CD4-positive, alpha-beta T cell treated with Interleukin-2 at 100 ng/mL for 4 hours (primary cell): ENCODE measurements around the gene ATRNL1.

ENCODE experiments used
- DNase-seq: peaks from one replicate; pipeline ENCODE4 v3.0.0-alpha.2; 2020; ENCODE audit warnings: low spot score

The ATRNL1 gene

DNA sequence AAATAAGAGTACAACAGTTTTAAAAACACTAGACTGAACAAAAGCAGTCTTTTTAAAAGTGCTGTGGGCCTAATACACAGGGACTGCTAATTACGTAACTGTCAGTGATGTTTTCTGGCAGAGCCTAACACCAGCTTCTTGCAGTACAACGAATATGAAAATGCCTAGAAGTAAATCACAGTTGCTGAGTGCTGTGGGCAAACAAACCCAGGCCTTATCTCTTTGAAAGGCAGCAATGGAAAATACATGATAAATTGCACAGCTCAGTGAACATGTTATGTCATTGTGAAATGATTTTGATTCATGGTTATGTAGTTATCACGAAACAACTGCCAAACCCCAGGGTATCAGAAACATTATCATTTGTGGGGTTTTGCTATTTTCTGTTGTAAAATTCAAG lies 751.4 kb downstream of the ATRNL1 start:
- no peak for DNase-seq

DNA sequence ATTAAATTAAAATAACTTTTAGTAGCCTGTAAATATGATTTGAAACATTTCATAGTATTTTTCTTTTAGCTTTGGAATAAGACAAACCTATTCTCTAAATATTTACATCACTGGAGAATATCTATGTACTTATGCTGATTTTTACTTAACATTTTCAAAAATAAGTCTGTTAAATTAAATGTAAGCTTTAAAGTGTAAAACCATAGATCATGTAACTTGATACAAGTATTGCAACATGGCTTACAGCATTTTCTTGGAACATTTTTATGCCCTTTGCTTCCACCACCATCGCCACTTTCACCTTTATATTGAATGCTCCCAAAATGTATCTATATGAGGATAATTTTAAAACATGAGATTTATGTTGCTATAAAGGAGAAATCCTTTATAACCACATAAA lies 752.8 kb downstream of the ATRNL1 start:
- no peak for DNase-seq

DNA sequence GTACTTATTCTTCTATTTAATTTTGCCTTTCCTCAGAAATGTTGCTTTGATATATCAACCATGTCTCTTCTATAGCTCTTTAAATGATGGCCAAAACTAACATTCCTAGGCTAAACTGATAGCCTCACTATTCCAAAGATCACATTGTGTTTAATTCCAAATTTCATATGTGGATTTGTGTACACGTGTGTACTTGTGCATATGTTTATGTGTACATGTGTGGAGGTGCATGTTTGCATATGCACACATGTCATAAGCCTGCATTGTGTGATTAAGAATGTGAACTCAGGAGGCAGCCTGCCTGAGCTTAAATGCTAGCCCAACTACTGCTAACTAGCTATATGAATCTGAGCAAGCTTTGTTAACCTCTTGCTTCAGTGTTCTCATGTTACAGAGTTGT lies 753.4 kb downstream of the ATRNL1 start:
- DNase-seq: no peak

DNA sequence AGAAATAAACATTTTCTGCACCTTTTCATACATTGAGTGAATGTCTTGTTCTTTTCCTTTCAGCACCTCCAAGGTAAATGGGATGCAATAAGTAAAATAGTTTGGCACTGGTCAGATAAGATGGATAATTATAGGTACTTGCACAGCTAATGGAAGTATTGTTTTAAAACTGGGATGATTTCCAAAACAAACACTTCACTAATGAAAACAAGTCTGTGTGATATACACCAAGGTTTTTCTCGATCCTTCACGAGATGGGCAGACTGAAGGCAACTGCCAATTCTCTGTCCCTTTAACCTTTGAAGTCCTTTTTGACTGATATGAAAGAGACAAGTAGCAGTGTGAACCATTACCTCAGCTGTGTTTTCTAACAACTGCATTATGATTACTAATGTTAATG lies 756.0 kb downstream of the ATRNL1 start:
- no peak for DNase-seq

DNA sequence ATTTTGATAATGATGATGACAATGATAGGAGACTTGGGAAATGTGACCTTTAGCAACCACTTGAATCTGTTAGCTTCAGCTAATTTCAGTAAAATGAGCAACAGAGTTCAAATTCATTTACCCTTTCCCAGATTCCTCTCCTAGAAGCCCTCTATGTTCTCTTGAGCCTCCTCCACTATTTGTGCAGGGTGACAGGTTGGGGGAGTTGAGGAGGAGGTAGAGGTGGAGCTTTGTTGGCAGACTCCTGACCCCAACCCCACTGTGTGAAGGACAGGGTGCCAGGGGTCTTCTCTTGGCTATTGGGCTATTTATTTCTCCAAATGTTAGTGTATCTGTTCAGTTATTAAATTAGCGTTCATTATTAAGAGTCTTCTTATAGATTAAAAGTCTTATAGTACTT lies 757.5 kb downstream of the ATRNL1 start:
- DNase-seq: no peak

DNA sequence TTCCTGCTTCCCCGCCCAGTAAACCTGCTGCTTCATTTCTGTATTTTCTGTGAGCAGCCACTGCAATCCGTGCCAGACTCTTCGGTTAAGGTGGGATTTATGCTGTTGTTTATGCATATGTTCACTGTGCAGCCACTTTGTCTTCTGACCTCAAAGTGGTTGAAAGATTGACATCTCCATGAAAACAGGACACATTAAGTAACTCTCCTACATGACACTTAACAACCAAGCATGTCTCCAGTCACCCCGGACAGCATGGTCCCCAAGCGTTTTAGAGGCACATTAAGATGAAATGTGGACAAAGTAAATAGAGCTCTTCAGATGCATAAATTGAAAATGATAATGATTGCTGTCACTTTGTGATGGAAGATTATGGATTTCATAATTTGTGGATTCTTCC lies 758.5 kb downstream of the ATRNL1 start:
- DNase-seq: no peak

DNA sequence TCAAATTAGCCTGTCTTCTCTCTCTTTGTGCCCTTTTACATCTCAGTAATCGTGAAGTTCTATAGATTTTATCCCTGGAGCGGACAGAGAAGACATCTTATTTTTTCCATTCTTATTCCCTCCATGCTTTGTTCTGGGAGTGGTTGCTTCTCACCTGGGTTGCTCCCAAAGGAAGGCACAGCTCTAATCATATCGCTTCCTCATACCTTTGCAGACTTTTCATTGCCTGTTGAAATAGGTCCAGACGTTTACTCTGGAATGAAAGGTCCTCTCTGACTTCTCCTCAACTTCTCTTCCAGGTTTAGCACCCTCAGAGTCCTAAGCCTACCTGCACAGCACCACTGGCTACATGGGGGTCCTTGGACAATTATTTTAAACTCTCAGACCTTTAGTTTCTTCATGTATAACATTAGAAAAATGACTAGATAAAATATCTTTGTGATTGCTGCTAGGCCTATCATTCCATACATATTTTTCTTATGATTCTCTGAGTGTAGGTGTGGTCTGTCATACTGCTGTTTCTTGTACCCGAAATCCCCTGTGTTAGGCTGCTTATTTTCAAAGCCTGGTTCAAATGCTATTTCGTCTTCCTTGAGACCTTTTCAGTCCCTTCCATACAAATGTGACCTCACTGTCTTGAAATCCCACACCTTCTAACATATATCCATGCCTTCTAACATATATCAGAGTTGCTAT lies 761.7 kb downstream of the ATRNL1 start:
- DNase-seq: no peak

DNA sequence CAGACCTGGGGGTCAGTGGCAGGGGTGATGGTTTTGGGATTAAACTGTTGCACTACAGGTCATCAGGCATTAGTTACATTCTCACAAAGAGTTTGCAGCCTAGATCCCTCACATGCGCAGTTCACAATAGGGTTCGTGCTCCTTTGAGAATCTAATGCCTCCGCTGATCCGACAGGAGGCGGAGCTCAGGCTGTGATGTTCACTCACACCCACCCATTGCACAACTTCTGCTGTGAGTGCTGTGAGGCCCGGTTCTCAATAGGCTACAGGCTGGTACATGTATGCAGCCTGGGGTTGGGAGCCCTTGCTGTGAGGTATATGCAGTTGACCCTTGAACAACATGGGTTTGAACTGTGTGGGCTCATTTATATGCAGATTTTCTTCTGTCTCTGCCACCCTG lies 763.4 kb downstream of the ATRNL1 start:
- no peak for DNase-seq

DNA sequence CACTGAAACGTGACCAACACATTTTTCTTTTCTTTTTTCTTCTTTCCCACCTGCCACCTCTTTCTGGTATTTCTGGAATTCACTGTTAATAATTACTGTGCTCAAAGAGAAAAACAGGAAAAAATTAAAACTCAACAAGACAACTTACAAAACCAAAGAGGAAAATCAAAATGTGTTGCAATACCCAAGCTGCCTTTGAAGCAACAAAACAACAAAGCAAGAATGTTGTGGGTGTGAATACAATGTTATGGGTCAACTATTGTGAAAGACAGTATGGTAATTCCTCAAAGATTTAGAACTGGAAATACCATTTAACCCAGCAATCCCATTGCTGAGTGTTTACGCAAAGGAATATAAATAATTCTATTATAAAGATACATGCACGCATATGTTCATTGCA lies 764.7 kb downstream of the ATRNL1 start:
- no peak for DNase-seq

DNA sequence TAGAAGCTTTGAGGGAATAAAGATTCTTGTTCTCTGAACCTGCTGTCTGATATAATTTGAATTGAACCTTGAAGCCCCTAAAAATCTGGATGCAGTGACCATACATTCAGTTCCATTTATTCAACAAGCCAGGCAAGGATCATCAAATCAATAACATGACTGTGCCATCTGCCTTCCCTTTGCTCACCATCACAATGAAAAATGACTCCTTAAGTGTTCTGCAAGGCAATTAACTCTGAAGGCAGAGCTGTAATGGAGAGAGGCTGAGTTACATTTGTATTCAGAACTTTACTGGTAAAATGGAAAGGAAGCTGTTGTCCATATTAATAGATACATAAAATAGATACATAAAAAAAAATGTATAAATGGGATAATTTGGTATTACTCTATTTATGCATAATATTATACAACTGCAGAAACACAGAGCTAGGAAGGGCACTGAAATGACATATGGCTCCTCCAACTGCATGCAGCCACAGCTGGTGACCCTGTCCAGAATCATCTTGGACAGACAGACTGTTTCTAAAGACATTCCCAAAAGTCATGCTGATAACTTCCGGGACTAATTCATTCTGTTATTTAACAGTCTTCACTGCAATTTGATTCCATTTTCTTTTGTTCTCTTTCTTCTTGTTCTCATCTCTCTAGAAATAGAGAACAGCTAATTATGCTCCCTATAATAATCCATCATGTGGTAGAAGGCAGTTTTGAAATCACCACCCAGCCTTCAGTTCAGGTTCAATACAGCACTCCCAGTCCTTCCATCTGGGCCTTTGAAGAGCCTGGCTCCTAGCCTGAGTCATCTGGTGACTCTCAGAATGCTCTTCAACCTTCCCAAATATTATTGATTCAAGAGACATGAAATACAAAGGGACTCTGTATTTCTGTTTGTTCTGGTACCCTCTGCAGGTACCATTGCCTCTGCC lies 767.3 kb downstream of the ATRNL1 start:
- no peak for DNase-seq

DNA sequence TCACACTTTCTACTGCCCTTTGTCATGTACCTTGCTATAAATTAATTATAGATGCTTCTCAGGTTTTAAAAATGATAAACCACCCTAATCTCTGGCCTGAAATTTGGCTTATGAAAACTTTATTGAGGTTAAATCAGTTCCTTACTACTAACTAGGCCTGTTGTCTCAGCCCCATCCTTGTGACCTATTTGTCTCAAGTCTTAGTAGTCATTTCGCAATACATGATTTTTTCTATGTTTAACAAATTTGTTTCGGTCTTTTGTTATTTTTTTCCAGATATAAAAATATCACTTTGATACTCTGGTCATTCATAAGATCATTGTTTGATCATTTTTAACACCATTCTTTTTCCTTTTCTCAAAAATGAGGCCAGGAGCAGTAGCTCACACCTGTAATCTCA lies 768.3 kb downstream of the ATRNL1 start:
- DNase-seq: no peak

DNA sequence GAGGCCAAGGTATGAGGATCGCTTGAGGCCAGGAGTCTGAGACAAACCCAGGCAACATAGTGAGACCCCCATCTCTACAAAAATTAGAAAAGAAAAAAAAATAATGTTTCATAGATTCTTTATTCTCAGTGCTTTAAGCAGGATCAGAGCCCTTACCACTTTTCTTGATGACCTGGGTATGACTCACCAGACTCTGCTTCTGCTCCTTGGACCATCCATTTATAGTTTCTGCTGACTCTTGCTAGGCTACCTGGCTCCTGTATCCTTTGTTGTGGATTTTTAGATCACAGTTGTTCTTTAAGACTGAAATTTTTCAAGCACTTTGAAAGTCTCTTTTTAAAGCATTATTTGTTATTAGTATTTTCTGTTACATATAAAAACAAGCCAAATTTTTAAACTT lies 768.7 kb downstream of the ATRNL1 start:
- DNase-seq: no peak

DNA sequence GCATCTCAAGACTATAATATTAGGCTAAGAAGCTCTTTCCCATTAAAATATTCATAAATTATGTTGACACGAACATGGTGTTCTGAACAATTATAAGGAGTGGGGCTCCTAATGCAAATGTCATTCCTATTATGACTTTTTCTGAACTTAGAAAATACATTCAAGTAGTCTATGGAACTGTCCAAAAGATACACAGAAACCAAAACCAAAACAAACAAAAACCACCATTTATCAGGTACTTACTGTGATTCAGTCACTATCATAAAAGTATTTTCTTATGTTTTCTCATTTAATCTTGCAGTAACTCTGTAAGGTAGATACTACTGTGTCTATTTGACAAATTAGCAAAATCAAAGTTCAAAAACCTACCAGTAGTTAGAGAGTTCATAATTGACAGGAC lies 773.0 kb downstream of the ATRNL1 start:
- no peak for DNase-seq

DNA sequence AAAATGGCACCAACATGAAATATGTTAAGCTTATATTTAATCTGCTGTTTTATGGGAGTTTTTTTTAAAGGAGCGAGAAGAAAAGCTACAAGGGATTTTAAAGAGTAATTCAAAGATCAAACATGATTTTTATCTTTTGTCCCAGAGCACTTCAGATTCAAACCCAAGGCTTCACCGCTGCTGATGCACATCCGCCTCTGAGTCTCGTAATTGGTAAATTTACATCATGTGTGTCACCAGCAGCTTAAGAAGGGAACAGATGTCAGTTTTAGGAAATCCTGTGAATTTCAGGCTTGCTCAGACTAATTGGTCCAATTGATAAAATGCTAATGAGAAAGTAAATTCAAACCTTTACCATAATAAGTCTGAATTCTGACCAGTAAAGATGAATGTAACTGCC lies 773.5 kb downstream of the ATRNL1 start:
- no peak for DNase-seq

DNA sequence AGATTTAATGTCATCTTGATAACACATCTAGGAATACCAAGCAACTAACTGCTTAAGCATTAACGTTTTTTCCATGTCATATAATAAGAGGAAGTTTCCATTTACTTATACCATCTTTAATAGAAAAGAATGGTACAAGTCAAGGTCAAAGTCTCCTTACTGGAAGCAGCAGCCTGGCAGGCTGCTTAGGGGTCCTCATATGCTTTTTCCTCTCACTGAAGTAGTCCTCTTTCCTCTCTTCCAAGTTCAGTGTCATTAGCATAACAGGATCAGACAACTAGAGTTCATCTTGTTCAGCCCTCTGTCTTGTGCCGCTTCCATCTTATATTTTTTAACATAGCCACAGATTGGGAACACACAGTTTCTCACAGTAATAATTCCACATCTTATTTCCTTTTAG lies 774.1 kb downstream of the ATRNL1 start:
- no peak for DNase-seq

DNA sequence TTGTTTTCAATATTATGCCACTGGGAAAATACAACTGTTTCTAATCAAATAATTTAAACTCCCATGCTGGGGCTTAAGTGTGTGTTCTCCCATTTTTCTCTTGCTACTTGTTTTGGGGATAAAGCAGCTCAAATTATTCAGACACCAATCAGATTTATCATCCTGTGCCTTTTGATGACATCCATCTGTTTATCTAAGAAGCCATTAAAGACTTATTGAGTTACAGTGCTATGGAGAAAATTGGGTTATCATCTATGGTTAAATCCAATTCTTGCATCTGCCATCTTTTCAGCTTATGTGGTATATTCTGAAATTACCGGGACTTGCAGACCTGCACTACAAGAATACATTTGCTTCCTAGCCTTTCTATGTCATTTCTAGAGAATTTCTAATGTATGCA lies 778.7 kb downstream of the ATRNL1 start:
- no peak for DNase-seq

DNA sequence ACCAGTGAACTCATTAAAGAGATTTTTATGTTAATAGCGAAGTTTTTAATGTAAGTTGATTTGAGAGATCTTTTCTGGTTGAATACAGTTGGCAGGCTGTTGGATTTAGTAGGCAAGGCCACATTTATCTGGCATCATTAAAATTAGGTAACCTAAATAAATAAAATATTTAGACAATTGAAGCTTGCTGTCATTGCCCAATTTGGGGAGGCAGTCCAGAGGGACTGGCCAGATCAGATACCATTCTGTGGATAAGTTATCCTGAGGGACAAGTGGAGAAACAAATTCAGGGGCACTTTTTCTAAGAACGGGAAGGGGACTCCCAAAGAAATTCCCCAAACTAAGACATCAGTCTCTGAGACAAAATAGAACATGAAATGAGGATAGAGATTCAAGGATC lies 782.0 kb downstream of the ATRNL1 start:
- no peak for DNase-seq

DNA sequence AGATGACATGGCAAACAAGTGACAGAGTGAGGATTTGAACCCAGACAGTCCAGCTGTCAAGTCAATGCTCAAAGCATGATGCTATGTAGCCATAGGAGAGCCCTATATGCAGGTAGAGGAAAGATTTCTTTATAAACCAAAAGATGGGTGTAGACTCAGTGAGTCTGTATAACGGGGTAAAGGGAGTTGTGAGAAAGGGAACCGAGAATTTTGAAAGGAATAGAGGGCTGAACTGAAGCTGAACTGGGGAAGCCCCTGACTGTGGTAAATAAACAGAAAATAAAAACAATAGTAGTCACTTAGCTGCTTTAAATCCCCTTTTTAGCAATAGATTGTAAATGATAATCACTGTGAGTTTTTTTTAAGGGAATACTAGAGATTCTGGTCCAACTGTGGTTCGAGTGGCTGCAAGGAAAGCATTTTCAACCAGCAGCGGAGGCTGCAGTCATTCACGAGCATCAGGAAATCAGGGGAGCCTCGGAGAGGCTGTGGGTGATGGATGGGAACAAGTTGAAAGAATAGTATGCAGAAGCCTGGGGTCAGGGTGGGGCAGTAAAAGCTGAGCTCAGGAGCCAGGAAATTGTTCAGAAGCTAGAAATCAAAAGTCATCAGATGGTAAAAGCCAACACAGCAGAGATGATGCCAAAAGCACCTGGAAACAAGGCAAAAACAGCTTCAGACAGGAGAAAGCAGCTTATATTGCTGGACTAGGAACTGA lies 786.4 kb downstream of the ATRNL1 start:
- DNase-seq: no peak

DNA sequence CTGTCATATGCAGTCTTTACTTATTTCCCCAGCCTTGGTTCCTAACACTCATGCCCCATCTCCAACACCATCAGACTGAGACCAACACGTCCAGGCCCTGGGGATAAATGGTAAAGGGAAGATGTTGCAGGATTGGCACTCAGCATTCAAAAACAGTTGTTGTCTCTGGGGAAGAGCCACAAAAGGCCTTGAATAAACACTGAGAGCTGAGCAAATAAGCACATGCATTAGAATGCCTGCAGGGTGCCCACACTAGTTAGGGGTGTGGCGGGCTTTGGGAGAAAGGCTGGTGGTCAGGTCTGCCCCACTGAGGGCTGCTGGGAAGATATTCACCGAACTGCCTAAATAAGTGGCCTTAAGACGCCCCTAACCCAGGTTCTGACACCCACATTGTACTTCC lies 788.9 kb downstream of the ATRNL1 start:
- DNase-seq: no peak

DNA sequence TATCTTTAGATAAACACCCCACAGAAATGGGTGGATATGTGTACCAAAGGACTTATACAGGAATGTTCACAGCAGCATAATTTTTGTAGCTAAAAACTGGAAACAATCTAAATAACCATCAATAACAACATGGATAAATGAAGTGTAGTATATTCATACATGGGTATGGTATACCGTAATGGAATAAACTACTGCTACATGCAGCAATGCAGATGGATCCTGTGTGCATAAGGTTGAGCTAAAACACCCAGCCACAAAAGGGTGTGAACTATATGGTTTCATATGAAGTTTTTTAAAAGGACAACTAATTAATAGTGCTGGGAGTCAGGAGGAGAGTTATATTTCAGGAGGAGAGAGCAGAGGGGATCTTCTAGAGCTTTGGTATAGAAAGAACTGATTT lies 790.2 kb downstream of the ATRNL1 start:
- no peak for DNase-seq

DNA sequence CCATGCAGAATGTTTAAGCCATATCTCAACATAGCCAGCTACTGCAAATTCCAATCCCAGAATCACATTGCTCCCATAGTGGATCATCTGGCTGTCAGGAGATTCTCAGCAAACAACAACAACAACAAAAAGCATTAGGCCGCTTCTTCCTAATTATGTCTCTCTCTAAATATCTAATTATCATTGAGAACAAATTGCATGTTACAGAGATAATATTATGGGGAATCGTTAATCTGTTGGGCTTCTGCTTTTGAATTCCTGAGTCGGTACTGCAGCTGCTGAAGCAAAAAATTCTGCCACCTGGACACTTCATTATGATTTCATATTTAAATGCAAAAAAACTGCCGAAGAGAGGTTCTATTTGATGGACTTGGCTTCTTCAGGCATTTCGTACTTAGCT lies 791.2 kb downstream of the ATRNL1 start:
- DNase-seq: no peak

DNA sequence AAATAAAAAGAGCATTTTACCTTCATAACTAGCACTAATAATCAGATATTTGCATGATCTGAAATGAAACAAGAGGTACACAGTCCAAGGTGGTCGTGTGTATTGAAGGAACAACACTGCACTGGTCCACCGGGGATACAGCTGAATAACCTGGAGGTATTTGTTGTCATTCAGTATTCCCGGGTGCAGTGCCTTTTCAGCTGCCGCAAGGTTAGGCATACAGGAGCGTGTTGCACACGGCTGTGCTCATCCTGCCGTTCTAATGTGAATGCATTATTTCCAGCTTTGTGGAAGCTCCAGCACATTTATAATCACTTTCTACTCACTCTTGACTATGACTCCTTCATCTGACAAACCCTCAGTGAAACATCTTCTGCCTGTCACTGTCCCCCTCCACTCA lies 802.0 kb downstream of the ATRNL1 start:
- no peak for DNase-seq

DNA sequence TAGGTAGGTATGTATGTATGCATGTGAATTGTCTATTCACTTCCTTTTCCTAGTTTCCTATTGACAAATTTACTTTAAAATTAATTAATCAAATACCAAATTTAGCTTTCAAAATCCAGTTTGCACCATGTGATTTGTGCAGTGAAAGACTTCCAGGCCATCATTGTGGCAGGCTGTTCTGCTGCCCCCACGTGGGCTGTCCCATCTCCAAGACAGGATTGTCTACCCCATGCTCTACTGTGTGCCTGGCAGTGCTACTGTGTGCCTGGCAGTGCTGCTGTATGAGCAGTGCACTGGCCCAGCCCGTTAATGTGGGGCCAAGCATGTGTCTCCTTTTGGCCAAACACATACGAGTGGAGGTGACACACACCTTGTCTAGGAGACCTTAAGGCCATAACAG lies 805.1 kb downstream of the ATRNL1 start:
- DNase-seq: no peak
